HG03558 (cell line): ENCODE results near the gene FSCN2.

Experiments
- ATAC-seq: cut with Tn5 transposase; IDR thresholded peaks from one replicate; pipeline ENCODE4 v1.9.1; 2021; ENCODE audit warnings: moderate number of reproducible peaks; ENCODE audit not compliant: unreplicated experiment; ENCODE audit errors: extremely low read depth

Gene FSCN2

GRCh38 chr17:81489998-81490992, 37.9 kb upstream of the FSCN2 start:
- no peak for ATAC-seq

- no peak for ATAC-seq
Observed at GRCh38 chr17:81491181-81491581, 37.0 kb upstream of the FSCN2 start.

DNA sequence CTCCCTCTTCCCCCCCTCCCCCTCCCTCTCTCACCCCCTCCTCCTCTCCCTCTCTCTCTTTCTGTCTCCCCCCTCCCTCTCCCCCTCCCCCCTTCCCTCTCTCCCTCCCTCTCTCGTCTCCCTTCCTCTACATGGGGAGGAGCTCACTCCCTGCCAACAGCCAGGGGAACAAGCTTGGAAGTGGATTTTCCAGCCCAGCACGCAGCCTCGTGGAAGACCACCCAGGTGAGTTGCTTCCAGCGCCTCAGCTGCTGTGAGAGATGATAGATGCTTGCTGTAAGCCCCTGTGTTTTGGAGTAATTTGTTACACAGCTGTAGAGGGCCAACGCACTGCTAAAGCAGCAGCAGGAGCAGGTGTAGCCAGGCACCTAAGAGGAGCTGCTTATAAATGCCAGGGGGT, 36.4 kb upstream of the FSCN2 start:
- ATAC-seq = no peak

DNA sequence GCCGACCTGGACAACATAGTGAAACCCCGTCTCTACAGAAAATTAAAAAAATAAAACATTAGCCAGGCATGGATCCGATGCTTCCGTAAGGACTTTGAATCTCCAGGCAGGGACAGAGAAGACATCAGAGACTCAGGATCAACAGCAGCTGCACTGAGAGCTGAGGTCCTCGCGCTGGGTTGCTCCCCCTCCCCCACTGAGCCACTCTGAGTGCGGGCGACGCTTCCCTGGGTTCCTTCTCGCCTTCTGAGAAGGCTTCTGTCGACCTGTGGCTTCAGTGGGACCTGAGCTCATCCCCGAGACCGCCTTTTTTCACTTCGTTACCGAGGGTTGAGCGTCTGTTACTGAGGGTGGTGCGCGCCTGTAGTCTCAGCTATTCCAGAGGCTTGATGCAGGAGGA, 36.0 kb upstream of the FSCN2 start:
- no peak for ATAC-seq

DNA sequence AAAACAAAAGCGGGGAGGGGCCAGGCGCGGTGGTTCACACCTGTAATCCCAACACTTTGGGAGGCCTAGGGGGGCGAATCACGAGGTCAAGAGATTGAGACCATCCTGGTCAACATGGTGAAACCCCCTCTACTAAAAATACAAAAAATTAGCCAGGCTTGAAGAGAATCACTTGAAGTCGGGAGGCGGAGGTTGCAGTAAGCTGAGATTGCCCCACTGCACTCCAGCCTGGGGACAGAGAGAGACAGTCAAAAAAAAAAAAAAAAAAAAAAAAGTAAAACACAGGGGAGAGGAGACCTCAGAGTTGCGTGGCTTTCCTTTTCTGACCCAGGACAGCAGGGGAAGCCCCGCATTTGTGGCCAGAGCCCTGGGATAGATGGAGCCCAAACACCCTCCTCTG, 35.5 kb upstream of the FSCN2 start:
- ATAC-seq = no peak

GRCh38 chr17:81493198-81494038, 34.8 kb upstream of the FSCN2 start:
- no peak for ATAC-seq

DNA sequence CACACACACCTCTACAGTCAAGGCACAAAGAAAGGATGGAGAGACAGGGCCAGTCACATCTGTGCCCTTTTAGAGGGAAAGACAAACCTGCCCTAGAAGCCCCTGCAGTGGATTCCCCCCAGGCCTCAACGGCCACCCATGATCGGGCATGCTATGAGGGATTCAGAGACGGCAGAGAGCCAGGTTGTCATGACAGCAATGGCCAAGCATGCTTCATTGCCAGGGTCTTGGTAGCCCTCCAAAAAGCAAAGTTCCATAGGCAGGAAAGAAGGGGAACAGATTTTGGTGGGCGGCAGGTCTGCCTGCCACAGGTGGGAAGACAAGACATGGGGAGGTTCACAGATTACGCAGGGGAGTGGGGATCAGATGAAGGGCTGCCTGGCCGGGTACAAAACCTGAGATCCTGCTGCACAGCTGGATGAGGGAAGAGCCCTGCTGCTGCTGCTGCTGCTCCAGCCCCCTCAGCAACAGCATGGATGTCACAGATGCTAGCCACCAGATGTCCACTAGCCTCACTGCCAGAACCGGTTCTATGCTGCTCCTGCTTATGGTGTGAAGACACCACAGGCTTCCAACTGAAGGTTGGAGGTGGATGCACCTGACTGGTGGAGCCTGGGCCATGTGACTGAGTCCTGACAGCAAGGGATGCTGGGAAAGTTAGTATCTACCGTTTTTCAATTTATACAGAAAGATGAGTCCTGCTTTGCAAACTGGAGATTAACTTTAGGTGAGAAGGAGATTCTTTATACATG, 33.4 kb upstream of the FSCN2 start:
- no peak for ATAC-seq

DNA sequence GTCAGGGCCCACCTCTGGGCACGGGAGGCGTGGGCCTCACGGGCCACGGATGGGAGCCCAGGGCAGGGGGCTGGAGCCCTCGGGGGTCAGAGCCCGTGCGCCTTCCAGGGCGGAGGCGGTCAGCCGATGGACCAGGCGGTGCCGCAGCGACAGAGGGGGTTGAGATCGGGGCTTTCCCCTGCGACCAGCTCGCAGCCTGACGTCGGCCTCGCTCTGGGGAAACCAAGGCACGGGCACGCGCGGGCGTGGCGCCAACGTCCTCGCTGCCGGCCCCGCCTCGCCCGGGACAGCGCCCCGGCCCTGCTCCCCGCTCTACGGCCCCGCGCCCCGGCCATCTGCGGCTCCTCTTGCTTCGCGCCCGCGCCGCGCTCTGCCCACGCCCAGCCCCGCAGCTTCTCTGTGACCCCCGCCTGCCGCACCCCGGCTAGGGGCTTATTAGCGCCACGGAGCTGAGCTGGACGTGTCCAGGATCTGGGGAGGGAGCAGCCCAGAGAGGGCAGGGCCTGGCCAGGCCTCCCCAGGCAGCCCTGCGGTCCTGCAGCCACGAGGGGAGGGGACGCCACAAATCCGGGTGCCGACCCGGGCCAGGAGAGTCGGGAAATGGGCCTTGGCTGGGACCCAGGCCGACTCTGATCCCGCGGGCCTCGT, 29.1 kb upstream of the FSCN2 start:
- no peak for ATAC-seq

GRCh38 chr17:81499601-81499970, 28.6 kb upstream of the FSCN2 start:
- ATAC-seq = no peak

DNA sequence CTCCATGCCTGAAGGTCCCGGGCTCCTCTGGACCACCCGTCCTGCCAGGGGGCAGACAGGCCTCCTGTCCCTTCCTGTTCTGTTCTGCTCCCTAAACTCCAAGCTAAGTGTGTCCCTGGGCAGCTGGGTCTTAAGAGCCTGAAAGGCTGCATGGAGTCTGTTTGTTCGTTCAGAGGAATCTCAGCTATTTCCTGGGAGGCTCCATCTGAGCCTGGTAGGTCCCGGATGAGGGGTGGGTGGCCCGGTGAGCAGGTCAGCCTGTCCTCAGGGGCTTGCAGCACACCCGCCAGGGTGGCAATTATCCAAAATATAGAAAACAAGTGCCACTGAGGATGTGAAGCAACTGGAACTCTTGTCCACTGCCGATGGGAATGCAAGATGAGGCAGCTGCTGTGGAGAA, 28.1 kb upstream of the FSCN2 start:
- no peak for ATAC-seq

GRCh38 chr17:81502471-81503017, 25.6 kb upstream of the FSCN2 start:
- no peak for ATAC-seq

DNA sequence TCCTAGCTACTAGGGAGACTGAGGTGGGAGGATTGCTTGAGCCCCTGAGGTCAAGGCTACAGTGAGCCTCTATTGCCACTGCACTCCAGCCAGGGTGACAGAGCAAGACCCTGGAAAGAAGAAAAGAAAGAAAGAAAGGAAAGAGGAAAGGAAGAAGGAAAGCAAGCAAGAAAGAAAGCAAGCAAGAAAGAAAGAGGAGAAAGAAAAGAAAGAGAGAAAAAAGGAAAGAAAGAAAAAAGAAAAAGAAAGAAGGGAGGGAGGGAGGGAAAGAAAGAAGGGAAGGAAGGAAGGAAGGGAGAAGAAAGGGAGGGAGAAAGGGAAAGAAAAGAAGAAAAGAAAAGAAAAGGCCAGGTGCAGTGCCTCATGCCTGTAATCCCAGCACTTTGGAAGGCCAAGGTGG, 24.6 kb upstream of the FSCN2 start:
- ATAC-seq = no peak

DNA sequence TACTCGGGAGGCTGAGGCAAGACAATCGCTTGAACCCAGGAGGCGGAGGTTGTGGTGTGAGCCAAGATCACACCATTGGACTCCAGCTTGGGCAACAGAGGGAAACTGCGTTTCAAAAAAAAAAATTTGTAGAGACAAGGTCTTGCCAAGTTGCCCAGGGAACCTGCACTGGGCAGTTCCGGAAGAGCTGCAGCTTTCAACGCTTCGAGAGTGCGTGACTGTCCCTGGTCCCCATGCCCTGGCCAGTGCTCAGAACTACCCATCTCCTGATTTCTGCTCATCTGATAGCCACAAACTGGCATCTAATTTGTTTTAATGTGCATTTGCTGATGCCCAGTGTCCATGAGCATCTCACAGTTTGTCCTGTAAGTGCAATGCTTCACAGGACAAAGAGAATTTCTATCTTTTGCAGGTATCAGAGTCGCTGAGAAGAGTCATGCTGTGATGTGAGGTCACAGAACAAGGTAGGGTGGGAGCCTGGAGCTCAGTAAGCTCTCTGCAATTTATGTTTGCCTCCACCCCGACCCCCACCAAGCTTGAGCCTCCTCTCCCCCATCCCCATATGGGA, 19.5 kb upstream of the FSCN2 start:
- no peak for ATAC-seq

- ATAC-seq = no peak
Observed at GRCh38 chr17:81509207-81509971, 18.8 kb upstream of the FSCN2 start.

- ATAC-seq = no peak
Observed at GRCh38 chr17:81509972-81510784, 18.0 kb upstream of the FSCN2 start.

DNA sequence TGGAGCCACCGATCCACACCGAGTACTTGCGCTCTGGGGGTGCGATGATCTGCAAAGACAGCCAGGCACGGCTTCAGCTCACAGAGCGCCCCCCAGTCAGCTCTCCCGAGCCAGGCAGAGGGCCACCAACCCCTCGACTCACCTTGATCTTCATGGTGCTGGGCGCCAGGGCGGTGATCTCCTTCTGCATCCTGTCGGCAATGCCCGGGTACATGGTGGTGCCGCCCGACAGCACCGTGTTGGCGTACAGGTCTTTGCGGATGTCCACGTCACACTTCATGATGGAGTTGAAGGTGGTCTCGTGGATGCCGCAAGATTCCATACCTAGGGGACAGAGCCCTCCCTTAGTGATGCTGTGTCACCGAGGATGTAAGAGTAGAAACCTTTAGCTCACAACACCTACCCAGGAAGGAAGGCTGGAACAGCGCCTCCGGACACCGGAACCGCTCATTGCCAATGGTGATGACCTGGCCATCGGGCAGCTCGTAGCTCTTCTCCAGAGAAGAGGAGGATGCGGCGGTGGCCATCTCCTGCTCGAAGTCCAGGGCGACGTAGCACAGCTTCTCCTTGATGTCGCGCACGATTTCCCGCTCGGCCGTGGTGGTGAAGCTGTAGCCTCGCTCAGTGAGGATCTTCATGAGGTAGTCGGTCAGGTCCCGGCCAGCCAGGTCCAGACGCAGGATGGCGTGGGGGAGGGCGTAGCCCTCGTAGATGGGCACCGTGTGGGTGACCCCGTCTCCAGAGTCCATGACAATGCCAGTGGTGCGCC, 17.2 kb upstream of the FSCN2 start:
- ATAC-seq = no peak

- ATAC-seq = no peak
Observed at GRCh38 chr17:81511554-81511803, 16.7 kb upstream of the FSCN2 start.
